Gastroesophageal sphincter (tissue), 3 donors: ENCODE measurements around the gene ARL17A.
"Not testable (repeated sequence)": the region's sequence is repeated elsewhere in the genome, so short reads cannot be mapped to it uniquely, and the experiment has no call there.

Experiments used
- POLR2A ChIP-seq, 2 donors: fragments of 450-650 bp; IDR thresholded peaks; one replicate each; pipeline ENCODE4 v1.6.1; 2017; ENCODE audit warnings: antibody characterized with exemption in 2 of 2, mild to moderate bottlenecking in 2 of 2, moderate library complexity in 1 of 2
- POLR2AphosphoS5 ChIP-seq: sonication (generic); formaldehyde crosslinking; IDR thresholded peaks from one replicate; pipeline ENCODE4 v1.6.1; 2017; ENCODE audit warnings: antibody characterized with exemption
- TF ChIP-seq, protein P1 (sequence below), 4 experiments: fragments of 200-600 bp in 2 of 4; fragments of 450-650 bp in 2 of 4; sonication (generic) in 1 of 4; IDR thresholded peaks; one replicate each; pipeline ENCODE4 v1.5.1; 2017 to 2019; ENCODE audit warnings: antibody characterized with exemption in 4 of 4, mild to moderate bottlenecking in 2 of 4, moderate library complexity in 2 of 4

DNA sequence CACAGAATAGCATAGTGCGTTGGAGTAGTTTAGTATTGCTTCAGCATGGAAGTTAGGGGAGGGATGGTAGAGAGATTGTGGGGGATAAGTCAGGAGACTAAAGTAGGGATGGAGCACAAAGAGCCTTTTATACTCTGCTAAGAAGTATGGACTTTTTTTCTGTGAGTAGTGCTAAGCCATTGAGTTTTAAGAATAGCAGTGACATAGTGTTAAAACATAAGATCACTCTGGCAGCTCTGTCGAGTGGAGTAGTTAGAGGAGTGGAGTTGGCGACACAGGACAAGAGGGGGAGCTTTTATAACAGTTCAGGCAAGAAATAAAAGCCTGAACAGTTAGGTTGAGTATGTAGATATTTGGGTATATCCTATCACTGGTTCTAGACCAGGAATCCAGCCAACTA lies 100.7 kb downstream of the ARL17A start:
- TF ChIP-seq, protein P1, sequence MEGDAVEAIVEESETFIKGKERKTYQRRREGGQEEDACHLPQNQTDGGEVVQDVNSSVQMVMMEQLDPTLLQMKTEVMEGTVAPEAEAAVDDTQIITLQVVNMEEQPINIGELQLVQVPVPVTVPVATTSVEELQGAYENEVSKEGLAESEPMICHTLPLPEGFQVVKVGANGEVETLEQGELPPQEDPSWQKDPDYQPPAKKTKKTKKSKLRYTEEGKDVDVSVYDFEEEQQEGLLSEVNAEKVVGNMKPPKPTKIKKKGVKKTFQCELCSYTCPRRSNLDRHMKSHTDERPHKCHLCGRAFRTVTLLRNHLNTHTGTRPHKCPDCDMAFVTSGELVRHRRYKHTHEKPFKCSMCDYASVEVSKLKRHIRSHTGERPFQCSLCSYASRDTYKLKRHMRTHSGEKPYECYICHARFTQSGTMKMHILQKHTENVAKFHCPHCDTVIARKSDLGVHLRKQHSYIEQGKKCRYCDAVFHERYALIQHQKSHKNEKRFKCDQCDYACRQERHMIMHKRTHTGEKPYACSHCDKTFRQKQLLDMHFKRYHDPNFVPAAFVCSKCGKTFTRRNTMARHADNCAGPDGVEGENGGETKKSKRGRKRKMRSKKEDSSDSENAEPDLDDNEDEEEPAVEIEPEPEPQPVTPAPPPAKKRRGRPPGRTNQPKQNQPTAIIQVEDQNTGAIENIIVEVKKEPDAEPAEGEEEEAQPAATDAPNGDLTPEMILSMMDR (IDR thresholded peaks at IDR 0.05): not testable (repeated sequence)
- TF ChIP-seq POLR2AphosphoS5; POLR2A (IDR thresholded peaks at IDR 0.05): not testable (repeated sequence)
